Body of pancreas (tissue), 4 donors: ENCODE results near the gene ASPG.

ENCODE experiments used
- CTCF ChIP-seq, 7 experiments: fragments of 450-650 bp in 4 of 7; fragments of 200-600 bp in 3 of 7; sonication (generic) in 3 of 7; IDR thresholded peaks; one replicate each; pipeline ENCODE4 v1.5.1; 2016 to 2019; ENCODE audit warnings: antibody characterized with exemption in 7 of 7
- POLR2A ChIP-seq, 3 donors: fragments of 450-650 bp; IDR thresholded peaks; one replicate each; pipeline ENCODE4 v1.6.1; 2016; ENCODE audit warnings: antibody characterized with exemption in 3 of 3, mild to moderate bottlenecking in 2 of 3

- TF ChIP-seq CTCF (IDR thresholded peaks at IDR 0.05) (no peak), POLR2A (IDR thresholded peaks at IDR 0.05) (no peak)
These were observed 13.9 kb downstream of the ASPG start for GRCh38 chr14:104099096-104100041.
